GM18519 (cell line): ENCODE measurements around the gene MYOT.

Source experiments
- ATAC-seq: cut with Tn5 transposase; IDR thresholded peaks from one replicate; pipeline ENCODE4 v1.9.1; 2021; ENCODE audit warnings: mild to moderate bottlenecking, moderate library complexity; ENCODE audit not compliant: unreplicated experiment, low FRiP score

MYOT gene, protein sequence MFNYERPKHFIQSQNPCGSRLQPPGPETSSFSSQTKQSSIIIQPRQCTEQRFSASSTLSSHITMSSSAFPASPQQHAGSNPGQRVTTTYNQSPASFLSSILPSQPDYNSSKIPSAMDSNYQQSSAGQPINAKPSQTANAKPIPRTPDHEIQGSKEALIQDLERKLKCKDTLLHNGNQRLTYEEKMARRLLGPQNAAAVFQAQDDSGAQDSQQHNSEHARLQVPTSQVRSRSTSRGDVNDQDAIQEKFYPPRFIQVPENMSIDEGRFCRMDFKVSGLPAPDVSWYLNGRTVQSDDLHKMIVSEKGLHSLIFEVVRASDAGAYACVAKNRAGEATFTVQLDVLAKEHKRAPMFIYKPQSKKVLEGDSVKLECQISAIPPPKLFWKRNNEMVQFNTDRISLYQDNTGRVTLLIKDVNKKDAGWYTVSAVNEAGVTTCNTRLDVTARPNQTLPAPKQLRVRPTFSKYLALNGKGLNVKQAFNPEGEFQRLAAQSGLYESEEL

DNA sequence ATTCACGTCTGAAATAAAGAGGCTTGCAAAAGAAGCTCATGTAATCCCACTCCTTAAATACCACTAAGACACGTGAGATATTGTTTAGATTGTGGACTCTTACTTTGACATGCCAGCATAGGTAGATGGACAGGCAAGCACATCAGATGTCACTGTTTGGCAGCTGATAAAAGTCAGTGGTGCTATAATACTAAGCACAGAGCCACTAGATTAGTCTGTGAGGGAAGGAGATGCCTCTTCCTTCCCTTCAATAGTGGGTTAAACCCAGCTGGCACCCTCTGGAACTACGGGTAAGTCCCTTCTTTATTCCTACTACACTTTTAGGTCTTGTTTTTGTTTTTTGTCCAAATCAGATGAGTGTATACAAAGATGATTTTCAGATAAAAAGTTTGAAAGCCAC, at the start of gene MYOT:
MYOT (plus strand) TSS at position 197 of the 400 bp plus-strand sequence. CDS start 2,792 bp downstream, outside the sequence.
- no peak for ATAC-seq

DNA sequence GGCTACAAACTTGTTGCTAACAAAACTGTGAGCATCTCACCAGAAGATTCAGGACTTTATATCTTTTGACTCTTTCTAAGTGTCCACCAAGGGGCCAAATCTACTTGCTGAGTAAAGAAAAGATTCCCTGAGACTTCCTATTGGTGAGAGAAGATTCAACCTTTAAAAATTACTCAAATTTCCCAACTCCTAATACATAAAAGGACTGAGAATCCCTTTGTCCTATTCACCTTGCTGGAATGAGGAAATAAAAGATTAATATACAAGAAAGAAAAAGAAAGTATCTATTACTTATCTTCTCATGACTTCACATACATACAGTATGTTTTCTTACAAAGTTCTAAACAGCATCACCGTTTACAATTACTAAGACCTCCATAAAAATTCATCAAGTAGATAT, 47.9 kb upstream of the MYOT start:
- ATAC-seq, result no peak

DNA sequence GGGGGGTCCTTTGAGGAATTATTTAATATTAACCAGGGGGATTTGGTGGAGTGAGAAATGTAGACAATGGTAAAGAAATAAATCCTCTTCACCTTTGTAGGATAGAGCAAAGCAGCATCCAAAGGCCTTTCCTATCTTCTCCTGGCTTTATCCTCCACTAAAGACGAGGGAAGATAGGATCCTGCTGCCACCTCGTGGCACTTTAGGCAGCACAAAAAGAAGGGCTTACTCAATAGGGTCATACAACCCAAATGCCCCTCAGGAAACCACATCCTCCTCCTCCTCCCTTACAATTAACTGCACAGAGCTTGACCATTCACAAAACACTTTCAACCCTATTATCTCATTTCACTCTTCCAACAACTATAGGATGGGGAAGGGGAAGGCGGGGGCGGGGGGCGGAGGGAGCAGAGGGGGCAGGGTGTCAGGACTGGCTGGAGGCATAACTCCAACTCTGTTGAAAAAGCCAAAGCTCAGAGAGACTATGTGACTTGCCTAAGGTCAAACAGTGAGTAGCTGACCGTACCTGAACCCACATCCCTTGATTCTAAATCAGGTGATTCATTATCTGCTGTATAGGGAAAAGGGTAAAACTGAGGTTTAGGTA, 45.4 kb upstream of the MYOT start:
- no peak for ATAC-seq

DNA sequence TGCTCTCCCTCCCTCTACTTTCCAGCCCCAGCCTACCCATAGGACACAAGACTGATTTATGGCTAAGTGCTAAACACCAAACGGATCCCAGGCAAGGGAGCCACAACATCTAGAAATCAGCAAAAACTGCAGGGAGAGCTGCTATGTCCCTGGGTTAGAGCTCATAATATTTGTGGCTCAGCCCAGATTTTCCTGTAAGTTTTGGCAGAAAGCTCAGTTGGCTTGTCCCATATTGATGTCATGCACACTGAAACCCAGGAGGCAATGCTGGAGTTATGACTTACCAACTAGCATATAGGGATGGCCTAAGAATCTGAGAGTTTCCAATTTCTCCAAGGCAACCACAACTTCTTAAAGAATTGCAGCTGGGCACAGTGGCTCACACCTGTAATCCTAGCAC, 44.7 kb upstream of the MYOT start:
- ATAC-seq, result no peak

DNA sequence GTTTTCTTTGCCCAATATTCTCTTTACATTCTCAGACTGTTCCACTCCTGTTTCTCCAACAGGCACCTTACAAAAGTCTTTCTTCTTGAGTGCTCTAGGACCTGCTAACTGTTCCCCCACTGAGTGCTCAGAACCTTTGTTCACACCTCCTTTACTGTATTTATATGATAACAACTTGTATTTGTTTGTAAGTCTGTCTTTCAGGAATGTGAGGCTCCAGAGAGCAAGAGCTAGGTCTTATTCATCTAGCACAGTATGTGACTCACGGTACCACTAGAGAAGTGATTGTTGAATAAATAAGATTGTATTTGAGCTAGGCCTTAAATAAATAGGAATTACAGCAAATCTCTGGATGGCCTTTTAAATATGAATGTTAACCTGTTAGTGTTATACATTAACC, 42.5 kb upstream of the MYOT start:
- ATAC-seq, result no peak

DNA sequence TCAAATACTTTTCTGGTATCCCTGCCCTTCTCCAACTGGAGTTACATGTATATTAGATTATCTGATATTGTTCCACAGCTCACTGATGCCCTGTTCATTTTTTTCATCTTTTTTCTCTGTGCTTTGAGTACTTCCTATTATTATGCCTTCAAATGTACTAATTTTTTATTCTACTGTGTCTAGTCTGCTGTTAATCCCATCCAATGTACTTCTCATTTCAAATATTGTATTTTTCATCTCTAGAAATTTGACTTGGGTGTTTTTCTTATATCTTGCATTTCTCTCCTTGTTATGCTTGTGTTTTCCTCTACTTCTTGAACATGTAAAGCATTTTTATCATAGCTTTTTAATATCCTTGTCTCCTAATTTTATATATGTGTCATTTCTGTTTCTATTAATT, 41.6 kb upstream of the MYOT start:
- no peak for ATAC-seq

DNA sequence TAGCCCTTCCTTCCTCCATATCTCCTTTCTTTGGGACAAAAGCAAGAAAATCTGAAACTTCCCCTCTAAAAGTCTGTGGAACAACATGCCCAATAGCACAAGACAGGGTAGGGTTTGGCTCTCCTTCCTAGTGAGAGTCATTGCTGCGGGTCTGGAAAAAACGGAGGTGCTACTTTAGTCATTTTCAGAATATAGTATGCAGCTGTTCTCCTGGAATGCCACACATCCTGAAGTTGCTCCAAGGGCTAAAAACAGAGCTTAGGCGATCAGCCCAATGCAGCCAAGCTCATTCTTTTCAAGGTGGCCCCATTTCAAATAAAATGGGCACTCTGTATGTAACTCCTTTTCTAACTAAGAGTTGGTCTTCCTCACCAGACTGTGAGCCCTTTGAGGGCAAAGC, 39.5 kb upstream of the MYOT start:
- no peak for ATAC-seq

DNA sequence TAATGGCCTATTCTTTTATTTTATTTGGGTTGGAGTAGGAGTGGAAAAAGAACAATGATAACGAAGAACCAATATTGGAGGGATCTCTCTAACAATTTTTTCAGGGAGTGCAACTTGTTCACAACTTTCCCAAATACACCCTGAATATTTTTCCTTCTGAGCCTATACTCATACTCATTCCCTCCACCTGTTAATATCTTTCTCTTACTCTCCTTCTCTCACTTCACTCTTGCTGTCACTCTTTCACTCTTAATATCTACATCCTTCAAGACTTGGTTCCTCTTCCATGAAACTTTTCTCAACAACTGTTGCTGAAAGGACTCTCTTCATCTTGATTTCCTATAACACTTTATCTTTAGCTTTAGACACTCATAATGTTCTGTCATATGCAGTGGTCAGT, 39.0 kb upstream of the MYOT start:
- no peak for ATAC-seq

DNA sequence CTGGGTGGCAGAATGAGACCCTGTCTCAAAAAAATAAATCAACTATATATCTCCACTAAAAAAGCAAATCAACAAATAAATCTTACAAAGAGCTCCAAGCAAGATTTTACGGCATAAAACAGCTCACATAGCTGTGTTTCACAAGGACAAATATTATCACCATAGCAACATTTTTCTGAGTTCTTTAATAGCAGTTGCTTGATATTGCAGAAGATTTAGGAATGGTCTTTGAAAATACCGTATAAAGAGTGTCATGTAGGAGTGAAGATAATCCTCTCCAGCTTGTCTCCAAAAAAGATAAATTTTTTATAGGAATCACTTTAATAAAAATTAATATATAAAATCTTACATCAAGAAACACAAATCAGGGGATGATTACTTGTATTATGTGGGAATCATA, 36.6 kb upstream of the MYOT start:
- ATAC-seq, result no peak

DNA sequence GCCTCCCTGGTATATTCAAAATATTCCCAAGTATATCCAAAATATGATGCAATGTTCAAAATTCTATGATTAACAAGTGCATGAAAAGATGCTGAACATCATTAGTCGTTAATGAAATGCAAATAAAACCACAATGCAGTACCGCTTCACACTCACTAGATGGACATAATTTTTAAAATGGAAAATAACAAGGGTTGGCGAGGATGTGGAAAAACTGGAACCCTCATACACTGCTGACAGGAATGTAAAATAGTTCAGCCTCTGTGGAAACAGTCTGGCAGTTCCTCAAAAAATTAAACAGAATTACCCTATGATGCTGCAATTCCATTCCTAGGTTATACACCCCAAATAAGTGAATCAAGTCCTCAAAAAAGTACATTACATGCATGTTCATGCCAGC, 36.1 kb upstream of the MYOT start:
- no peak for ATAC-seq

DNA sequence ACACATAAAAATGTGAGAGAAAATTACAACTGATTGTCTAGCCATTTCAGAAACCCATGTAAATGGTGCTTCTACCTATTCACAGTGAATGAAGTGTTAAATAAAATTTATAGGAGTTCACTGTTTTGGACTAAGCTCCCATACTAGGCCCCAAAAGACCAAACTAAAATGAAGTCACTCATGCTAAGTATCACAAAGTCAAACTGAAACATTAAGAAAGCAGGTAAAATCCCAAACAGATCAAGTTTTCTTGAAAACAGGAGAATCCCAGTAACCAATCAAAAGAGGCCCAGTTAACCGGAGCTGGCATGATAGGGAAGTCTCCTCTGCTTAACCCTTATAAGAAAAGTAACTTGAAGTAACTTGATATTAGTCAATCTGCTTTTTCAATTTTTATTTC, 35.2 kb upstream of the MYOT start:
- no peak for ATAC-seq

DNA sequence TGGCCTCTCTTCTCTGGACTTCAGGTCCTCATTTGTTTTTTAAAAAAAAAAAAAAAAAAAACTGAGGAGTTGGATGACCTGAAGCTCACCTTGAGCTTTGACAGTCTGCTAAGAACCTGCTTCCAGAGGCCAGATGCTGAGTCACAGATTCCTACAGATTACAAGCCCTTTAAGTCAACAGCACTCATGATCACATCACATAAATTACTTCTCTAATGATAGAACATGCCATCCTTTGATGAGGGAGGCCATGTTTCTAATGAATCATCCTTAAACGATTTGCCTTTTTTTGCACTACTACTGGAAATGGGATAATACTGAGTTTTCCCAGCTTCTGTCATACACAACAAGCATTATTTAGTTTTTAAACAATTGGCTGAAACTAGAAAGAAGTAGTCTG, 34.2 kb upstream of the MYOT start:
- no peak for ATAC-seq

DNA sequence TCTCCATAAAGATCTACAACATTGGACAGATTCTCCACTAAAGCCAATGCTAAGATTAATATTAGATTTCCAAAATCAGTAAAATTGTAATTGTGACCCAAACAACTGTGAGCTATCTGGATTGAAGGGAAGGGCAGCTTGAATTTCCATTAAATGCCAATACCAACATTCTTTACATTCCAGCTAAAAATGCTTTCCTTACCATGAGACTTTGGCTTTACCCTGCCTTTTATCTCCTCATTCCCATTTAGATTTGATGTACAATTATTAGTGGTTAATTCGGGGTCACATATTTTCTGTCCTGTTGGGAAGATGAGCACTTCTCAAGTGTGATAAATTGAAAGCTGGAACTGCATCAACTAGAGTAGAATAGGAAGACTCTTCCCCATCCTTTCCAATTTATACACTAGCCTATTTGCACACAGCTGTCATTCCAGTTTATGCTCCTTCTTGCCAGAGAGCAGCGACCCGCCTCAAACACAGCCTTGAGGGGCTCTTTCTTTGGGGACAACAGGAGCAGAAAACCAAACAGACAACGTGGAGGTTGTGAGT, 33.1 kb upstream of the MYOT start:
- ATAC-seq, result no peak

DNA sequence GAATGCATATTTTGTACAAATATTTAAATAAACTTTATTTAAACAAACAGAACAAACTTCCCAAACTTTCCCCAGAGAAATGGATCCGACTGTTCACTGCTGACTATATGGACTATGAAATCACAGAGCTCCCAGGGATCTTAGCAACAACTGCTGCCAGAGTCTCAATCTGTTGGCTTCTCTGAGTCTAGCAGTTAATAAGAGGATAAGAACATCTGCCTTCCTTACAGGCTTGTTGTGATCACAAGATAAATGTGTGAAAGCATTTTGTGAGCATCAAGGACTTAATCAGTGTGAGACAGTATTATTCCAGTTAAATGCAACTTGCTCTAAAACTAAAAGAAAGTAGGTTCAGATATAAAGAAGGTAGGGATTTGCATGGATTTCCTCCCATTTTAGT, 31.4 kb upstream of the MYOT start:
- ATAC-seq, result no peak

DNA sequence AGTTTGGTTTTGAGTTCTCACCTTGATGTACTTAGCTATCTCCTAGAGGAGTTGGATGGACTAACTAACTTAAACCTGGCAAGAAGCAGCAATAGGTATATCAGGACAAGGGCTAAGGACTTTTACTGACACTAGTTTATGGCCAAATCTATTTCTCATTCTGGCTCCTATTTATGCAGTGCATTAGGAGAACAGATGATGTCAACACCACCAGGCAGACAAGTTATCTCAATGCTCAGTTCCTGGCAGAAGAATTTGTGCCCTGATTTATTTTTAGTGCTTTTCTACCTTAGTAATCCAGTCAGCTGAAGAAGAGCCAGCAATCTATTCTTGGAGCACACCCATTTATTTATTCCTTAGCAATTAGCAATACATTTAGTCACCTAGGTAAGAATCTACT, 30.7 kb upstream of the MYOT start:
- no peak for ATAC-seq

DNA sequence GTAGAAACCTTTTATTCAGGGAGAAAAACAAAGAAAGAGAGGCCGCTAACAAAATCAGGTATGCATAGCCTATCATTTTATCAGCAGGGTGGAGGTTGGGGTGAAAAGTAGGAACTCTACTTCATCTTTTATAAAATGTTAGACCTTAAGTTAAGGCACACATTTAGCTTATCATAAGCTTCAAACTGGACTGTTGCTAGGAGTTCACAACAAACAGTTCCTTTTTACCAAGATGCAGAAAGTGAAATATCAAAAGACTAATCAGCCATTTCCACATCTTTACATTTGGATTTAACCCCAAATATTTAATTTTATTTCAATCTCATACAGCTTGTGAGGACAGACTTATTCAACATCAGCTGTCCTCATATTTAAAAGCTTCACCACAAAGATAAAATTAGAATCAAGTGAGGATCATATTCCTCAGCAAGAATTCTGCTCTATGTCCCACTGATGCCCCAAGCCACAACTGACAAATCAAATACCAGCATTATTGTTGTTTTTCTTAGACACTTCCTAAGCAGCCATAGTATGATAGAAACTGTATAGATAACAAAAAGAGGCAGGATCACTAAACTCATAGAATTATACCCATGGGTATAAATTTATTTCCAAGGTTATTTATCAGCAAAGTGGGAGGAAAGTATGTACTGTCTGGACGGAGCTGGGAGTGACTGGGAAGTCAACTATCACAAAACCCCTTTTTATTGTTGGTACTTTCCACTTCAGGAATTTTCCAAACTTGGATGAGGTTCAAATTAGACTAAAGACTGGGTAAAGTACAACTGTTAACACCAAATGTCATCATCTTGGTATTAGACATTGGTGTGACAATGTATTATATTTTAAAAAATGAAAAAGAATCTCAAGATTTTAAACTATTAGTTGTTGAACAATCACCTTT, 29.9 kb upstream of the MYOT start:
- ATAC-seq, result no peak

DNA sequence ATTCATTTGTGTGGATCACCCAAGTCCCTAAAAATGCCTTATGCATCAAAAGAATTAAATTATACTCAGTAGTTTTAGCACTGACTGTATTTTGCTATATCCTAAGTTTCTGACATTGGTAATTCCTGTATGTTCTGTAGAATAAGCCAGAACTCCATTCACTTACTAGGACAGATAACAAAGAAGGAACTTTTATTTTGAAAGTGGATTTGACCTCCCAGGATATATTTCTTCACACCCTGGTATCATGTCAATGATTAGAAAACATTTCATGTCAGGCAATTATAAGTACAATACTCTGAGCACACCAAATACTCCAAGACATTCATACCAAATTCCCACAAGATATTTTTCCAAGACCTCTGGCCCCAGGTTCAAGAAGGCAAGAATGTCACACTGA, 28.7 kb upstream of the MYOT start:
- ATAC-seq, result no peak

DNA sequence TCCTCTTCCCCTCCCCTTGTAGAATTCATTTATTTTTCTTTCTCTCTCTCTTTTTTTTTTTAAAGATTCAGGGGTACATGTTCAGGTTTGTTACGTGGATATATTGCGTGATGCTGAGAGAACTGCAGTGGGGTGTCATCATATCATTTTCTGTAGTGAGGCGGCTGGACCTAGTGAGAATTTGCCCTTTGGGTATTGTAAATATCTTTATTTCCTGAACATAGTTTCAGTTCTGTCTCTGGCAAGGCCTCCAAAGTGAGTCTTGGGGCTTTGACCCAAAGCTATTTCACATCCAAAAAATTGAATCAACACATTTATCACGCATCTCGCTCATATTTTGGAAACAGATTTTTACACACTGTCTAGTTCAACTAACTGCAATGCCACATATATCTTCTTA, 25.4 kb upstream of the MYOT start:
- ATAC-seq, result no peak

DNA sequence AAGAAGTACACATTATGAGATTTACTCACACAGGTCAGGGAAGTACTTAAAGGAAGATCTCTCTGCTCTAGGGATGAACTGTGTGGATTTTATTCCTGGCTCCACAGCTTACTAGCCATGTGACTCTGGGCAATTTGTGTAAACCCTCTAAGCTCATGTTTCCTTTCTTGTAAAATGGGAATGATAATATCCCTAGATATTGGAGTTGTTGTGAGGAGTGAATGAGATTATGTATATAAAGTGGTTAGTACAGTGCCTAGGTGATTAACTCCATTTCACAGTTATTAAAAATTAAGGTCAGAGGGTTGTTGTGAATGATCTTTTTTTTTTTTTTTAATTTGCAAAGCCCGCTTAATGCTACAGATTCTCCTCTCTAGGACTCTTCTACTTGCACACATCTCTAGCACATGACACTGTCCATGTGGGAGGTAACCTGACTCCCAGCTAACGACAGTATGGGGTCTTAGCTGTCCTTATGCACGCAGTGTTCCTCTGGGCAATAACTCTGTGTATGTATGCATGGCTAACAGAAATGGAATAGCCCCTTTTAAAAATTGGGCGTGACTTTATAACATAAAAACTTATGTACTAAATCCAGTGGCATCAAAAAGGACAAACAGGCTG, 23.9 kb upstream of the MYOT start:
- no peak for ATAC-seq

DNA sequence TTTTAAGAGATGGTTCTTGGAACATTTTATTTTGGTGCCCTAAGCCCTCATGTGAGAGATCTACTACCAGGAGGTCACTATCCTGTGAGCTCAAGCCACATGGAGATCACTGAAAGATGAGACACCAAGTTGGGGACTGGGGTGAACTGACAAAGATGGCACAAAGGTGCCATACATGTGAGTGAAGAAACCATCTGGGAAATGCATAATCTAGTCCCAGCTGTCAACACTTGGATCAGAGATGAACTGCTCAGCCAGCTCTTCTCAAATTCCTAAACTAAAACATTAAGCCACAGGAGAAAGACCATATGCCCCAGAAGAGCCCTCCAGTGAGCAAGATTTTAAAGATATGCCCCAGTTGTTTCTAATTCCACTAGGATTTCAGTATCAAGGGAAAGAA, 22.2 kb upstream of the MYOT start:
- ATAC-seq, result no peak
